Measurements from ENCODE around the gene SLC10A1.

- TF ChIP-seq EZH2phosphoT487 (IDR thresholded peaks at IDR 0.05; ENCODE audit: insufficient read depth, low read depth) (no peak), EZH2 (IDR thresholded peaks at IDR 0.05; ENCODE audit: insufficient read depth, poor library complexity, severe bottlenecking) (no peak)
Observed at GRCh38 chr14:69756298-69756697, 40.7 kb downstream of the SLC10A1 start.

Measured in GM23248 (cell line).